Testis (tissue), 2 donors: ENCODE measurements around the gene PAK6.

ENCODE experiments used
- POLR2A ChIP-seq: fragments of 450-650 bp; IDR thresholded peaks from one replicate; pipeline ENCODE4 v1.6.1; 2017; ENCODE audit warnings: antibody characterized with exemption, mild to moderate bottlenecking, moderate library complexity
- TF ChIP-seq, protein P1 (sequence below), 3 experiments: fragments of 450-650 bp in 2 of 3; fragments of 200-600 bp in 1 of 3; sonication (generic) in 1 of 3; IDR thresholded peaks; one replicate each; pipeline ENCODE4 v1.5.1; 2016 to 2019; ENCODE audit warnings: antibody characterized with exemption in 3 of 3, mild to moderate bottlenecking in 2 of 3, moderate library complexity in 1 of 3

GRCh38 chr15:40250304-40250656 is 11.4 kb downstream of the PAK6 start:
- TF ChIP-seq, protein P1, sequence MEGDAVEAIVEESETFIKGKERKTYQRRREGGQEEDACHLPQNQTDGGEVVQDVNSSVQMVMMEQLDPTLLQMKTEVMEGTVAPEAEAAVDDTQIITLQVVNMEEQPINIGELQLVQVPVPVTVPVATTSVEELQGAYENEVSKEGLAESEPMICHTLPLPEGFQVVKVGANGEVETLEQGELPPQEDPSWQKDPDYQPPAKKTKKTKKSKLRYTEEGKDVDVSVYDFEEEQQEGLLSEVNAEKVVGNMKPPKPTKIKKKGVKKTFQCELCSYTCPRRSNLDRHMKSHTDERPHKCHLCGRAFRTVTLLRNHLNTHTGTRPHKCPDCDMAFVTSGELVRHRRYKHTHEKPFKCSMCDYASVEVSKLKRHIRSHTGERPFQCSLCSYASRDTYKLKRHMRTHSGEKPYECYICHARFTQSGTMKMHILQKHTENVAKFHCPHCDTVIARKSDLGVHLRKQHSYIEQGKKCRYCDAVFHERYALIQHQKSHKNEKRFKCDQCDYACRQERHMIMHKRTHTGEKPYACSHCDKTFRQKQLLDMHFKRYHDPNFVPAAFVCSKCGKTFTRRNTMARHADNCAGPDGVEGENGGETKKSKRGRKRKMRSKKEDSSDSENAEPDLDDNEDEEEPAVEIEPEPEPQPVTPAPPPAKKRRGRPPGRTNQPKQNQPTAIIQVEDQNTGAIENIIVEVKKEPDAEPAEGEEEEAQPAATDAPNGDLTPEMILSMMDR (IDR thresholded peaks at IDR 0.05): no peak
- no peak for TF ChIP-seq POLR2A
